HG03060 (cell line): ENCODE results near the gene ABHD12.

Experiments
- ATAC-seq: cut with Tn5 transposase; IDR thresholded peaks from one replicate; pipeline ENCODE4 v1.9.1; 2021; ENCODE audit warnings: low read depth, moderate number of reproducible peaks; ENCODE audit not compliant: unreplicated experiment

Gene ABHD12

GRCh38 chr20:25280574-25281535 is 109.8 kb downstream of the ABHD12 start:
- no peak for ATAC-seq

- no peak for ATAC-seq
Observed at GRCh38 chr20:25280051-25280573, 110.5 kb downstream of the ABHD12 start.

GRCh38 chr20:25279403-25279802 is 111.2 kb downstream of the ABHD12 start:
- no peak for ATAC-seq

- no peak for ATAC-seq
Observed at GRCh38 chr20:25278636-25279361, 111.8 kb downstream of the ABHD12 start.

- ATAC-seq = no peak
Observed at GRCh38 chr20:25277941-25278521, 112.6 kb downstream of the ABHD12 start.

- no peak for ATAC-seq
Observed at GRCh38 chr20:25277051-25277801, 113.4 kb downstream of the ABHD12 start.

- ATAC-seq = no peak
Observed at GRCh38 chr20:25276533-25277050, 114.0 kb downstream of the ABHD12 start.

GRCh38 chr20:25275813-25276532 is 114.7 kb downstream of the ABHD12 start:
- no peak for ATAC-seq

- ATAC-seq = no peak
Observed at GRCh38 chr20:25274891-25275812, 115.5 kb downstream of the ABHD12 start.

GRCh38 chr20:25274481-25274880 is 116.2 kb downstream of the ABHD12 start:
- no peak for ATAC-seq

GRCh38 chr20:25273541-25274358 is 116.9 kb downstream of the ABHD12 start:
- no peak for ATAC-seq

GRCh38 chr20:25273046-25273445 is 117.6 kb downstream of the ABHD12 start:
- ATAC-seq = no peak

- ATAC-seq = no peak
Observed at GRCh38 chr20:25272223-25273000, 118.2 kb downstream of the ABHD12 start.

GRCh38 chr20:25271486-25272222 is 119.0 kb downstream of the ABHD12 start:
- ATAC-seq = no peak

- ATAC-seq = no peak
Observed at GRCh38 chr20:25270829-25271251, 119.8 kb downstream of the ABHD12 start.

GRCh38 chr20:25269833-25270170 is 120.8 kb downstream of the ABHD12 start:
- ATAC-seq = no peak
